Right atrium auricular region (tissue), 2 donors: ENCODE measurements around the gene MAP4K1. TPM values are rescaled to one million over a fixed set of nuclear protein-coding genes. Genes with fewer than 3 reads are reported as not detected.
A peak's percentile ranks its signal among the peaks of the same experiment; 100 is the strongest.

Experiments used
- DNase-seq: peaks from one replicate; pipeline ENCODE4 v3.0.0-alpha.2; 2019; ENCODE audit warnings: low spot score
- H3K27ac ChIP-seq, 2 donors: fragments of 200-600 bp; sonication (generic); 1 replicate in 1 of 2; 2 replicates in 1 of 2; pipeline ENCODE4 v1.5.1; 2016 to 2019
- H3K27me3 ChIP-seq, 2 donors: fragments of 200-600 bp; sonication (generic); one replicate each; pipeline versions ENCODE4 v1.5.1 to v1.6.0; 2017 to 2019
- H3K36me3 ChIP-seq: fragments of 200-600 bp; sonication (generic); one replicate; pipeline ENCODE4 v1.5.1; 2016
- H3K4me1 ChIP-seq, 2 donors: fragments of 200-600 bp; sonication (generic); one replicate each; pipeline versions ENCODE4 v1.5.1 to v1.6.0; 2017 to 2019
- H3K4me3 ChIP-seq, 2 donors: fragments of 200-600 bp; sonication (generic); 1 replicate in 1 of 2; 2 replicates in 1 of 2; pipeline ENCODE4 v1.5.1; 2017 to 2019; ENCODE audit warnings: mild to moderate bottlenecking in 1 of 2, moderate library complexity in 1 of 2
- H3K9me3 ChIP-seq, 2 donors: fragments of 200-600 bp; sonication (generic); one replicate each; pipeline ENCODE4 v1.5.1; 2019
- total RNA-seq, 2 donors: library from RNA; depleted of rRNA; stranded (reverse); fragments of >200 nt; gene quantifications; one replicate each; pipeline ENCODE4 v1.1.0, GENCODE V29; 2016
- TF ChIP-seq, protein P1 (sequence below), 2 donors: fragments of 200-600 bp; sonication (generic); IDR thresholded peaks; one replicate each; pipeline ENCODE4 v1.5.1; 2019; ENCODE audit warnings: antibody characterized with exemption in 2 of 2

The MAP4K1 gene
- total RNA-seq, 2 donors from 2014 or later: 0.83 to 4.2 TPM

DNA sequence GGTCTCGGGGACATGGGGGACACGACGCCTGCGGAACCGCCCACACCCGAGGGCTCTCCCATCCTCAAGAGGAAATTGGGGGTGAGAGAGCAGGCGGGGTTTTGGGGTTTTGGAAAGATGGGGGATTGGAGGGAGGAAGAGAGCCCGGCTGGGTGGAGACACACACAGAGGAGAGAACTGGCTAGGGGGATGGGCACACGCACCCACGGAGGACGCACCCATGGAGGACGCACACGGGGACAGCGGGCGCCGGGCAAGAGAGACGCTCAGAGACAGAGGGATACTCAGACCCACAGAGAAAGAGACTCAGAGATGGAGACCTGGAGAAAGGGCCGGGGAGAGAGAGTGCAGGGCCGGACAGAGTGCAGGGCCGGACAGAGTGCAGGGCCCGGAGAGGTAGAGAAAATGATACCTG lies 52.1 kb downstream of the MAP4K1 start:
- TF ChIP-seq, protein P1, sequence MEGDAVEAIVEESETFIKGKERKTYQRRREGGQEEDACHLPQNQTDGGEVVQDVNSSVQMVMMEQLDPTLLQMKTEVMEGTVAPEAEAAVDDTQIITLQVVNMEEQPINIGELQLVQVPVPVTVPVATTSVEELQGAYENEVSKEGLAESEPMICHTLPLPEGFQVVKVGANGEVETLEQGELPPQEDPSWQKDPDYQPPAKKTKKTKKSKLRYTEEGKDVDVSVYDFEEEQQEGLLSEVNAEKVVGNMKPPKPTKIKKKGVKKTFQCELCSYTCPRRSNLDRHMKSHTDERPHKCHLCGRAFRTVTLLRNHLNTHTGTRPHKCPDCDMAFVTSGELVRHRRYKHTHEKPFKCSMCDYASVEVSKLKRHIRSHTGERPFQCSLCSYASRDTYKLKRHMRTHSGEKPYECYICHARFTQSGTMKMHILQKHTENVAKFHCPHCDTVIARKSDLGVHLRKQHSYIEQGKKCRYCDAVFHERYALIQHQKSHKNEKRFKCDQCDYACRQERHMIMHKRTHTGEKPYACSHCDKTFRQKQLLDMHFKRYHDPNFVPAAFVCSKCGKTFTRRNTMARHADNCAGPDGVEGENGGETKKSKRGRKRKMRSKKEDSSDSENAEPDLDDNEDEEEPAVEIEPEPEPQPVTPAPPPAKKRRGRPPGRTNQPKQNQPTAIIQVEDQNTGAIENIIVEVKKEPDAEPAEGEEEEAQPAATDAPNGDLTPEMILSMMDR (IDR thresholded peaks at IDR 0.05): no peak
- H3K27ac ChIP-seq: no peak overlapping the region
- H3K36me3 ChIP-seq: no peaks in the 10 kb centered on the region
- no peak for DNase-seq
- peak overlapping the region in 1 of 2 donors; percentile 41 for H3K4me3 ChIP-seq
- H3K27me3 ChIP-seq: no peaks in the 10 kb centered on the region
- H3K9me3 ChIP-seq: no peaks in the 10 kb centered on the region
- H3K4me1 ChIP-seq: no peaks in the 10 kb centered on the region

DNA sequence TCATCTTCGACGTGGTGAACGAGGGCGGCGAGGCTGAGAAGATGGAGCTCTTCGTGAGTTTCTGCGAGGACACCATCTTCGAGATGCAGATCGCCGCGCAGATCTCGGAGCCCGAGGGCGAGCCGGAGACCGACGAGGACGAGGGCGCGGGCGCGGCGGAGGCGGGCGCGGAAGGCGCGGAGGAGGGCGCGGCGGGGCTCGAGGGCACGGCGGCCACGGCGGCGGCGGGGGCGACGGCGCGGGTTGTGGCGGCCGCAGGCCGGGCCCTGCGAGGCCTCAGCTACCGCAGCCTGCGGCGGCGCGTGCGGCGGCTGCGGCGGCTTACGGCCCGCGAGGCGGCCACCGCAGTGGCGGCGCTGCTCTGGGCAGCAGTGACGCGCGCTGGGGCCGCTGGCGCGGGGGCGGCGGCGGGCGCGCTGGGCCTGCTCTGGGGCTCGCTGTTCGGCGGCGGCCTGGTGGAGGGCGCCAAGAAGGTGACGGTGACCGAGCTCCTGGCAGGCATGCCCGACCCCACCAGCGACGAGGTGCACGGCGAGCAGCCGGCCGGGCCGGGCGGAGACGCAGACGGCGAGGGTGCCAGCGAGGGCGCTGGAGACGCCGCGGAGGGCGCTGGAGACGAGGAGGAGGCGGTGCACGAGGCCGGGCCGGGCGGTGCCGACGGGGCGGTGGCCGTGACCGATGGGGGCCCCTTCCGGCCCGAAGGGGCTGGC lies 52.6 kb downstream of the MAP4K1 start:
- H3K9me3 ChIP-seq: no peaks in the 10 kb centered on the region
- no peak for DNase-seq
- H3K27me3 ChIP-seq: no peaks in the 10 kb centered on the region
- TF ChIP-seq, protein P1 (IDR thresholded peaks at IDR 0.05): no peak
- H3K27ac ChIP-seq: no peak overlapping the region
- H3K4me3 ChIP-seq: peak overlapping the region in 1 of 2 donors; percentile 41
- no peaks in the 10 kb centered on the region for H3K4me1 ChIP-seq
- no peaks in the 10 kb centered on the region for H3K36me3 ChIP-seq

GRCh38 chr19:38563475-38563874 lies 54.3 kb downstream of the MAP4K1 start:
- H3K36me3 ChIP-seq: no peaks in the 10 kb centered on the region

DNA sequence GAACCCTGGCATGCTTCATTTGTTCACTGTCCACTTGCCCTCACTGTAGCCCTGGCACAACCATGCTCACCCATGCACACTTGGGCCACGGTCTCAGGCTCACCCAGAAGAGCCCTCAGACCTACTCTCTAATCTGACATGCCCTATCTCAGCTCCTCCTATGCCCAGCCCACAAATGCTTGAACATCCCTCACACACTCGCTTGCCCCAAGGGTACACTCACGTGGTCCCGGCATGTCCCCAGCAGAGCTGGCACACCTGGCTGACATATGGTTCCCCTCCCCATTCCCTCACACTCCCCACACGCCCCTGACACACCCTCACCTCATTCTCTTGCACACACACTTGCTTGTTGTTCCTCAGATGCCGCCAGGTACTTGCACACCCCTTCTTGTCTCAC lies 55.7 kb downstream of the MAP4K1 start:
- Histone ChIP-seq H3K27ac (no peak overlapping the region), H3K9me3 (no peaks in the 10 kb centered on the region), H3K36me3 (no peaks in the 10 kb centered on the region), H3K27me3 (no peaks in the 10 kb centered on the region), H3K4me1 (no peaks in the 10 kb centered on the region), H3K4me3 (no peak overlapping the region)
- TF ChIP-seq, protein P1 (IDR thresholded peaks at IDR 0.05): no peak
- DNase-seq: no peak

More at GRCh38 chr19:38563475-38563874, 54.3 kb downstream of the MAP4K1 start:
- H3K27ac ChIP-seq: no peak overlapping the region
- DNase-seq: no peak
- H3K9me3 ChIP-seq: no peaks in the 10 kb centered on the region
- H3K4me3 ChIP-seq: no peak overlapping the region
- no peaks in the 10 kb centered on the region for H3K4me1 ChIP-seq
- no peaks in the 10 kb centered on the region for H3K27me3 ChIP-seq
- TF ChIP-seq, protein P1 (IDR thresholded peaks at IDR 0.05): no peak

- Histone ChIP-seq H3K9me3 (no peaks in the 10 kb centered on the region), H3K27me3 (no peaks in the 10 kb centered on the region), H3K27ac (no peak overlapping the region), H3K36me3 (no peaks in the 10 kb centered on the region), H3K4me3 (no peak overlapping the region), H3K4me1 (no peaks in the 10 kb centered on the region)
- TF ChIP-seq, protein P1 (IDR thresholded peaks at IDR 0.05): no peak
- no peak for DNase-seq
These were observed 56.1 kb downstream of the MAP4K1 start for GRCh38 chr19:38561658-38562057.
